ENCODE results near the gene RAB41.
"Not testable (repeated sequence)": the region's sequence is repeated elsewhere in the genome, so short reads cannot be mapped to it uniquely, and the experiment has no call there.

RAB41 gene

GRCh38 chrX:70289793-70290770, 8.1 kb downstream of the RAB41 start, which contains the start of the genes KIF4A and PDZD11:
Gene KIF4A, plus strand, starts transcription at chrX:70290104. Its CDS starts 355 bp downstream, at chrX:70290459.
Gene PDZD11, minus strand, starts transcription at chrX:70289927. Its CDS starts 586 bp downstream, at chrX:70289341.
- DNase-seq (ENCODE audit: low spot score) = peak; percentile 87

- no peak for DNase-seq (ENCODE audit: low spot score)
Observed at GRCh38 chrX:70292788-70293187, 10.8 kb downstream of the RAB41 start.

DNA sequence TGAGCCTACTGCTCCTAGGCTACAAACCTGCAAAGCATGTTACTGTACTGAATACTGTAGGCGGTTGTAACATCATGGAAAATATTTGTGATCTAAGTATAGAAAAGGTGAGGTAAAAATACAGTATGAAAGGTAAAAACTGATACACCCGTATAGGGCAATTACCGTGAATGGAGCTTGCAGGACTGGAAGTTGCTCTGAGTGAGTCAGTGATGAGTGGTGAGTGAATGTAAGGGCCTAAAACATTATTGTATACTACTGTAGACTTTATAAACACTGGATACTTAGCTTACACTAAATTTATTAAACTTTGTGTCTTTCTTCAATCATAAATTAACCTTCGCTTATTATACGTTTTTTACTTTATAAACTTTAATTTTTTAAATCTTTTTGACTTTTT, 11.6 kb downstream of the RAB41 start:
- DNase-seq (ENCODE audit: low spot score) = no peak

GRCh38 chrX:70301716-70302115, 19.7 kb downstream of the RAB41 start:
- no peak for DNase-seq (ENCODE audit: low spot score)

- no peak for DNase-seq (ENCODE audit: low spot score)
Observed at GRCh38 chrX:70313503-70313902, 31.5 kb downstream of the RAB41 start.

DNA sequence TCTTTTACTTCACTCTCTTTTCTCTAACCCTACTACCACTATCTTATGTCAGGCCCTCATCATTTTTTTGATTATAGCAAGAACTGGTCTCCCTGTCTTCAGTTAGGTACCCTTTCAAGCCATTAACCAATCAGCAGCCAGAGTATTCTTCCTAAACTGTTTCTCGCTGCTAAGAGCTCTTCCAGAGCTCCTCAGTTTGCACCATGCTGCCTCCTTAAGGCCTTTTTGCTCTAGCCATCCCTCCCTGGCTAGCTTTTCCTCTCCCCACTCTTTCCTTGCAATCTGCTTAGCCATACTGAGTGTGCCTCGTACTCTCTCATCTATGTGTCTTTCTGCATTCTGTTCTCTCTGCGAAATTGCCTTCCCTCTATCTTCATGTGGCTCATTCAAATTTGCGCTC, 40.8 kb downstream of the RAB41 start:
- DNase-seq (ENCODE audit: low spot score) = no peak

DNA sequence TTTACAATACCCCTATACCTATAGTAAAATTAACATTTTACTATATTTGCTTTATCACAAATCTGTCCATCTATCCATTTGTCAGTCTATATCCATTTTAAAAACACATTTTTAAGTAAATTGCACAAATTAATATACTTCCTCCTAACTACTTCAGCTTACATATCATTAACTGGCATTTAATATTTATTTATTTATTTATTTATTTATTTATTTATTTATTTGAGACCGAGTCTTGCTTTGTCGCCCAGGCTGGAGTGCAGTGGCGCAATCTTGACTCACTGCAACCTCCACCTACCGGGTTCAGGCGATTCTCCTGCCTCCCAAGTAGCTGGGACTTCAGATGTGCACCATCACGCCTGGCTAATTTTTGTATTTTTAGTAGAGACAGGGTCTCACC, 41.7 kb downstream of the RAB41 start:
- not testable (repeated sequence) for DNase-seq (ENCODE audit: low spot score)

GRCh38 chrX:70324326-70324725, 42.4 kb downstream of the RAB41 start:
- no peak for DNase-seq (ENCODE audit: low spot score)

DNA sequence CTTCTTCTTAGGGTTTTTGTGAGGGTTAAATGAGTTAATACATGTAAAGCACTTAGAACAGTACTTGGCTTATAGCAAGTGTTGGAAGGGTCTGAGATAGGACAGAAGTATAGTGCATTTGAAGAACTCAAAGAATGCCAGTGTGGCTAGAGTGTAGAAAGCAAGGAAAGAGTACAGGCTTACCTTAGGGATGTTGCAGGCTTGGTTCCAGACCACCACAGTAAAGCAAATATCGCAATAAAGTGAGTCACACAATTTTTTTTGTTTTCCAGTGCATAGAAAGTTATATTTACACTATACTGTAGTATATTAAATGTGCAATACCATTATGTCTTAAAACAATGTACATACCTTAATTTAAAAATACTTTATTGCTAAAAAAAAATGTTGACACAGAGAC, 49.2 kb downstream of the RAB41 start:
- DNase-seq (ENCODE audit: low spot score) = no peak

DNA sequence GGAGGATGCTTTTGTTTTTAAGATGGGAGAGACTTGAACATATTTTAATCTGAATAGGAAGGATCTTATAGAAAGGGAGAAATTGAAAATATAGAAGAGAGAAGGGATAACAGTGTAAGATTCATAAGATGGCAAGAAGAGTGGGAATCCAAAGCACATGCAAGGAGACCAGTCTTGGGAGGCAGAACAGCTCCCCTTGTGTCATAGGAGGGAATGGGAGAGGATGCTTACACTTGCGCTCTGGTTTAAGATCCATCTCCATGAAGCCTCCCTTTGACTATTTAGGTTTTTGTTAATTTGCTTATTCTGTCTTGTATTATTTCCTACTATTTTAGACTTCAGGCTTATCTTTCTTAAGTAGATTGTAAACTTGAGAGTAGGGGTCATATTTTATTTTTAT, 50.6 kb downstream of the RAB41 start:
- DNase-seq (ENCODE audit: low spot score) = no peak

Measured in ecto neural progenitor cell (in vitro differentiated cells).